ENCODE data around the gene SAP30.

The SAP30 gene

DNA sequence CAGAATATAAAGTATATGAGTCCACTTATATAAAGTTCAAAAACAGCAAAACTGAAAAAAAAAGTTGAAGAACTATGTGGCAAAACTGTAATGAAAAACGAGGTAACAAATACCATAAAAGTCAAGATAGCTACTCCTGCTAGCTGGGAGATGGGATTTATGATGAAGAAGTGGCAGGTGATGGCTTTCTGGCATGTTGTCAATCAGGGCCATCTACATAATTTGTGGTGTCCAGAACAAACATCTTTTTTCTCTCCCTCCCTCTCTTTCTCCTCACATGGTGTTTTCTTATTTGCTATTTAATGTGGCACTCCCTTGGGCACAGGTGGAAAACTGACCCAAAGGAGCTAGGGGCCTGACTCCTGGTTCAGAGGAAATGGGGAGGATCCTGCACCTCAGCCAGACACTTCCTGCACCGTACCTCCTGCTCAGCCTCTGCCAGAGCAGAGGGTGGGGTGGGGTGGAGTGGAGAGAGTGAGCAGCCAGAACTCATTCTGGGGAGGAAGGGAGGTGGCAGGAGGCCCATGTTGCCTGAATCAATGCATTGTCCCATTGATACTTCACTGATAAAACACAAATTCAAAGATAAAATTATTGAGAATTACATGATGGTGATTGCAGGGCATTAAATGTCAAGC, 5.3 kb upstream of the SAP30 start:
- in situ Hi-C loops (cut with MboI; ENCODE audit: low sequenced_read_pairs), result no loop called here

DNA sequence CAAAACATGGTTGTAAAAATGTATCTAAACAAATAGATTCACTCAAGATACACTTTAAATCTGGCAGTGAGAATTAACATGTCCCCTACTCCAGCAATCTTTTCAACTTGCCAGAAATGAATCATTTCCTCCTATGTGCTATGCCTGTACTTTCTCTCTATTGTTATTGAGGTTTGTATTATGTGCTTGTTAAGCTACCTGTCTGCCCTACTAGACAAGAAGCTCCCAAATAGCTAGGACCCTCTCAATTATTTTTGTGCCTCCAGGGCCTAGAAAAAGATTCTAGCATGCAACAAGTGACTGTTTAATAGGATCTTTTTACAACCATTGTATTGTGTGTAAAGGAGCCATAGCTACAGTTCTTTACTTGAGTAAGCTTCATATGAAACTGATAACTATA, 3.5 kb upstream of the SAP30 start:
- in situ Hi-C loops (cut with MboI; ENCODE audit: low sequenced_read_pairs), result no loop called here

DNA sequence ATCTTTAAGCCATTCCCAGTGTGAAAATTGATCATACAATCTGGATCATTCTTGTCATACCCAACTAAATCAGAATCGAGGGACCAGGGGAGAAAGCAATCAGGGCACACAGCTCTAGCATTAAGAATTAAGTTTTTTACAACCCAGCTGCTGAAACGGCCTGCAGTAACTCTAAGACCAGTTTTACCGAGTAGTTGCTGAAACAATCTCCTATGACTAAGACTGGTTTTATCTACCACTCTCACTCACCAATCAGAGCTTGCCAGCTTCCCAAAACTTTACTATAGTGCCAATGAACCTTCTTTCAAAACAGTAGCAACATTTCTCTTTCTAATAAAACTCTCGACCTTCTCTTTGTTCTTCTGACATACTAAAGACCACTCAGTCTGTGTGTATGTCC, 2.8 kb upstream of the SAP30 start:
- in situ Hi-C loops (cut with MboI; ENCODE audit: low sequenced_read_pairs), result no loop called here

GRCh38 chr4:173370130-173370476, 651 bp upstream of the SAP30 start:
- in situ Hi-C loops (cut with MboI; ENCODE audit: low sequenced_read_pairs), result no loop called here

GRCh38 chr4:173371292-173372192, 788 bp downstream of the SAP30 start:
- in situ Hi-C loops (cut with MboI; ENCODE audit: low sequenced_read_pairs), result no loop called here

GRCh38 chr4:173374588-173374987, 3.8 kb downstream of the SAP30 start:
- in situ Hi-C loops (cut with MboI; ENCODE audit: low sequenced_read_pairs), result no loop called here

DNA sequence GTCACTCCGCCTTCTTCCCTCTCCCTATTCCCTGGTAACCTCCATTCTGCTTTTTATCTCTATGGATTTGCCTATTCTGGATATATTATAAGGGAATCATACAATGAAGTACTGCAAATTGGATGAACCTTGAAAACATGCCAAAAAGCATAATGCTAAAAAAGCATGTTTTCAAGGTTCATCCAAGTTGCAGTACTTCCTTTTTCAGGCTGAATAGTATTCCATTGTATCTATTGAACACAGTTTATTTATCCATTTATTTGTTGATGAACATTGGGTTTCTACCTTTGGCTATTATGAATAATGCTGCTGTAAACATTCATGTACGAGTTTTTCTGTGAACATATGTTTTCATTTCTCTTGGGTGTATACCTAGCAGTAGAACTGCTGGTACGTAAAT, 9.2 kb downstream of the SAP30 start:
- in situ Hi-C loops (cut with MboI; ENCODE audit: low sequenced_read_pairs), result no loop called here

GRCh38 chr4:173380987-173381386, 10.2 kb downstream of the SAP30 start:
- in situ Hi-C loops (cut with MboI; ENCODE audit: low sequenced_read_pairs), result no loop called here

DNA sequence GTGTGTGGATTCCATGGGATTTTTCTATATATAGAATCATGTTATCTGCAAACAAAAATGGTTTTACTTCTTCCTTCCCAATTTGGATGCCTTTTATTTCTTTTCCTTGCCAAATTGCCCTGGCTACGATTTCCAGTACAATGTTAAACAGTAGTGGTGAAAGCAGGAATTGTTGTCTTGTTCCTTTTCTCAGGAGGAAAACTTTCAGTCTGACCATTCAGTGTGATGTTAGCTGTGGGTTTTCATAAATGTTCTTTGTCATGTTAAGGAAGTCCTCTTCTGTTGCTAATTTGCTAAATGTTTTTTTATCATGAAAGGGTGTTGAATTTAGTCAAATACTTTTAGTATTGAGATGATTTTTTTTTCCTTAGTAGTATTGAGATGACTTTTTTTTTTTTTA, 10.9 kb downstream of the SAP30 start:
- in situ Hi-C loops (cut with MboI; ENCODE audit: low sequenced_read_pairs), result no loop called here

- in situ Hi-C loops (cut with MboI; ENCODE audit: low sequenced_read_pairs), result no loop called here
These were observed 11.6 kb downstream of the SAP30 start for GRCh38 chr4:173382349-173382748.

- in situ Hi-C loops (cut with MboI; ENCODE audit: low sequenced_read_pairs), result no loop called here
These were observed 16.0 kb downstream of the SAP30 start for GRCh38 chr4:173386751-173387150.

DNA sequence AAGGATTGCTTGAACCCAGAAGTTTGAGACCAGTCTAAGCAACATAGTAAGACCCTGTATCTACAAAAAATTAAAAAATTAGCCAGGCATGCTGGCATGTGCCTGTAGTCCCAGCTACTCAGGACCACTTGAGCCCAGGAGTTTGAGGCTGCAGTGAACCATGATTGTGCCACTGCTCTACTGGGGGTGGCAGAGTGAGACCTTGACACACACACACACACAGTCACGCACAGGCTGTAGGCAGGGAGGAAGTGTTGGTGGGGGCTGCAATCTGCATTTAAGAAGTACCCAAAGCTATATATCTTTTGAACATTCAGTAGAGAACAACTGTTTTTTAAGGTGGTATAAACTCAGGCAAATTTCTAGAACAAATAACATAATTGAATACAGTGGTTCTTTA, 20.9 kb downstream of the SAP30 start:
- in situ Hi-C loops (cut with MboI; ENCODE audit: low sequenced_read_pairs), result no loop called here

DNA sequence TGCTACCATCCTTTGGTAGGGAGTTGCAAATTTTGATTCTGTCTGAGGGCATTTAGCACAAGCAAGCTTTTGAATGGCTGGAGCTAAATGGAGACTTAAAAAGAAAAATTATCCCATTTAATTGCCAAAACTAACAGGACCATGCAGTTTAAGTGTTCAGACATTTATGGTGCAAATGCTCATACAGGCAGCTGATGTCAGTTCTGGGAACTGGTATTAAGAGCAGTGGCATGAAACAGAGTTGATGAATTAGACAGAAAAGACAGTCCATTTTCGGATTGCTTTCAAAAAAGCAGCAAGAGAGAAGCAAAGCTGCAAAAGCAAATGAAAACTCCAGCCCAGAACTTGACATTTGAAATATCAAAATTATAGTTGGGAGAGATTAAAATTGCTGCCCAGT, 26.9 kb downstream of the SAP30 start:
- in situ Hi-C loops (cut with MboI; ENCODE audit: low sequenced_read_pairs), result no loop called here

GRCh38 chr4:173398220-173398619, 27.5 kb downstream of the SAP30 start:
- in situ Hi-C loops (cut with MboI; ENCODE audit: low sequenced_read_pairs), result no loop called here

DNA sequence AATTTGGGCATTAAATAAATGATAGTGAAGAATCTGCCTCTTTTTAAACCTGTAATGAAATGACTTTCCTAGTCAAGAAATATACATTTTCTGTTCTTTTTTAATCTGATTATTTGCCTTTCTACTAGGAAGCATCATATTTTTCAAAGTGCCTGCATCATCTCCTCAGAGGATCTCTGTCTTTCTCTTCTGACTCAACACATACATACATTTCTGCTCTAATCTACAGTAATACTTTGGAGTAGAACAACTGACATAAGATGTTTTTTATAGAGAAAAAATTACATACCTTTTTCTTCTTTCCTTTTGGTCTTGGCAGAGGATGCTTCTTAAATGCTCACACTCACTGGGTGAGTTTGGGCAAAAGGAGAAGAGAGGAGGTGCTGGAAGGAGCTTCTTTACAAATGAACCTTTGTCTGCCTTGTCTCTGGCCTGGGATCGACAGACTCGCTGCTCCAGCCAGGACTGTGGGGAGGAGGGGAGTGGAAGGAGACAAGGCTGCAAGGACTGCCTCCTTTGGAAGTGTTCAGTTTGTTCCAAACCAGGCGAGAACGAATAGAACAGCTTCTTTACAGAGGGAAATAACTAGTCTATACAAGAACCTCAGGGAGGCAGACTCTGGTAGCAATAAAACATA, 28.1 kb downstream of the SAP30 start, which contains the start of gene SCRG1:
Gene SCRG1, minus strand, starts transcription at position 338 of the 637 bp plus-strand sequence. CDS start 7,702 bp downstream, outside the sequence.
- in situ Hi-C loops (cut with MboI; ENCODE audit: low sequenced_read_pairs), result no loop called here

GRCh38 chr4:173401063-173401462, 30.3 kb downstream of the SAP30 start:
- in situ Hi-C loops (cut with MboI; ENCODE audit: low sequenced_read_pairs), result no loop called here

GRCh38 chr4:173403051-173403450, 32.3 kb downstream of the SAP30 start:
- in situ Hi-C loops (cut with MboI; ENCODE audit: low sequenced_read_pairs), result no loop called here

DNA sequence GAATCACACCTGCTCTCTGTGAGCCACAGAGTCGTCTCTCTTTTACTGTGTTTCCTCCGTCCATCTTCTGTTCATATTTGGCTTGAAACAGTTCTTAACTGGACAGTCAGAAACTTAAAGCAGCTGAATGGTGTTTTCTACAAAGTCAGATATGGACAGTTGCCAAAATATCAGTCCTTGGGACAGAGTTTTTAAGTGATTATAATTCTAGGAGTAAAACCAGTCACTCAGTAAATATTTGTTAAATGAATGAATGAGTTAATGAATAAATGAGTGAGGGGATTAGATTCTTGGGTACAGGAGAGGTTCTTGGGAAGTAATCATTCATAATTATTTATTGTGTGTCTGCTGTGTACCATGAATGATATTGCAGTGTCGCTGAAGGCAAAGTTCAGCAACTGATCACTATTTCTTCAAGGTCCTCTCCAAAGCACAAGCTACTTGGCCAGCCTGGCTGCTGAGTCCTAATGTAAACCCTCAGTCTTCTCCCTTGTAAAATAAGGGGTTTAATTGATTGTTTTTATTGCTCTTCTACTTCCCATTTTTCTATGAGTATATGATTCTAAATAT, 33.6 kb downstream of the SAP30 start:
- in situ Hi-C loops (cut with MboI; ENCODE audit: low sequenced_read_pairs), result no loop called here

DNA sequence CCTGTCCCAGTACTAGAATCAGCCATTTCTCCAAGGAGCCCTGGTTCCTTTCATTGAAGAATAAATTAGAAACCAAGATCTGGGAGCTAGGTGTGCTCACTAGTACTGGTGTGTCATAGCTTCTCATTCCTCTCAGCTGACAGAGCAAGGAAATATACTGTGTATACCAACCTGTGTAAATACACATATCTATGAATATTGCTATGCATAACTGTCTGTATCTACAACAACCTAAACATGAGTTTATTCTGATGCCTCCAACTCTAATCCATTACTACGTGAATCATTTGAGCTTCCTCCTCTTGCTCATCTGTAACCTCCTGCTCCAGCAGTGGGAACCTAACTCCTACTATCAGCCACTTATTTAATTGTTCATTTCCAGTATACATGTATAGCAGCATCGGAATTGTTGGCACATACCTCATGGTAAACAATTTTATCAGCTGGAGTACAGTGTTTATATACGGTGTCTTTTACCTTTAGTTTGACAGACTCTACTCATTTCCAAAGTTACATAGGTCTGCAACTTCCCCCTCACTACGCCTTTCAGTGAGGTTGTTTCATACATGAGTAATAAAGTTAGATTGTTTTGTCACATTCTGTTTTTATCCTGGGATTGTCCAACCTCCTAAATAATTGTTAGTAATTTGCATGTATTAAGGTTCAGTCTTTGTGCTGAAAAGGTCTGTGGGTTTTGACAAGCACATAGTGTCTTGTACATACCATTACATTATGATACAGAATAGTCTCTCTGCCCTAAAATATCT, 35.3 kb downstream of the SAP30 start:
- in situ Hi-C loops (cut with MboI; ENCODE audit: low sequenced_read_pairs), result no loop called here

DNA sequence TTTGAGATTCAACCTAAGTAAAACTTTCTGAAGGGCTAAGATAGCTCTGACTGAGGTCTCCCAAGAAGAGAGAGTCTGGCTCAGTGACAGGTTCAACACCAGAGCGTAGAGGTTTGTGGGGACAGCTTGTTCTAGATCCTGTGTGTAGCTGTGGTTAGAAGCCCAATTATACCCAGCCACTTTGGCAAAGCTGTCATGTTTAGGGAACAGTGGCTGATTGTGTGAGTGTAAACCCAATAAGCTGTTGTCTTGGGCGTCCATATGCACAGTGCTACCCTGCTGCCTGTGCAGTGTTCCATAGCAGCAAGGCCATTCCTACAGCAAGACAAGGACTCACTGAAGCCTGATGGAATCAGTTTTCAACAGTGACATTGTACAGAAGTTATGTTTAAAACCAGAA, 39.3 kb downstream of the SAP30 start:
- in situ Hi-C loops (cut with MboI; ENCODE audit: low sequenced_read_pairs), result loop anchor here (10.0 kb wide), 1 partner anchor 395 kb away; no protein-coding TSS in a partner anchor

All from HL-60/S4 (cell line).